ENCODE measurements around the gene PPARGC1A. TPM values are rescaled to one million over a fixed set of nuclear protein-coding genes. Genes with fewer than 3 reads are reported as not detected.

The PPARGC1A gene
- total and polyA plus RNA-seq, 2 of the 13 experiments (the other 11 are each of a cell fraction or from before 2014, with no cell fraction given), result 20.7 to 37.3 TPM

DNA sequence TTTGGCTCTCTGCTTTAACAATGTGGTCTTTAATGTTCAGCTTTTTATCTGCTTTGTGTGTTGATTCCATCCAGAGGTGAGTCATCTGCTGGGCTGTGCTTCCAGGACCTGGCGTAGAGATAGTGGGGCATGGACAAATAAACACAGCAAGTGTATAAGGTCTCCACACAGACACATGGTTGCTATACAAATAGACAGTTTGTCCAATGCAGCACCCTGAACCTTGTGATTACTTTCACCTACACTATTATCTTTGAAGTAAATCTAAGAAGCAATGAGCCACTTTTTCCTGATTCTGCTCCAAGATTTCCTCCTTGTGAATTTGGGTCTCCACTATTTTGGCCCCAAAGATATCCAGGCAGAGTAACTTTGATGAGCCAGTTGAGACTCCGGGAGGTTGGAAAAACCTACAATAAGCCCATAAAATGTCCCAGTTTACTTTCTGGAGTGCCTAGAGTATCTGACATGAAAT is 12.1 kb downstream of the PPARGC1A start (continued):
- TF ChIP-seq ETS1 (CRISPR knock-in tag; IDR thresholded peaks at IDR 0.05) (no peak), THAP11 (CRISPR knock-in tag; IDR thresholded peaks at IDR 0.05) (peak; percentile 63), FOXM1 (CRISPR knock-in tag; IDR thresholded peaks at IDR 0.05) (no peak), ZSCAN21 (CRISPR knock-in tag; IDR thresholded peaks at IDR 0.05; ENCODE audit: borderline replicate concordance) (0 out of 2 replicates have a peak, but pooled peaks have one; percentile 36), AGO1 (IDR thresholded peaks at IDR 0.05; ENCODE audit: low read depth, low read length, poor library complexity, severe bottlenecking) (no peak), TBX3 (IDR thresholded peaks at IDR 0.05; ENCODE audit: borderline replicate concordance) (peak; percentile 59; the same call in 1 of the 2 replicates), ZNF331 (CRISPR knock-in tag; IDR thresholded peaks at IDR 0.05) (peak; percentile 88), CEBPG (CRISPR knock-in tag; IDR thresholded peaks at IDR 0.05) (peak; percentile 75), ZNF20 (CRISPR knock-in tag; IDR thresholded peaks at IDR 0.05) (no peak), ZFYVE20 (CRISPR knock-in tag; IDR thresholded peaks at IDR 0.05; ENCODE audit: borderline replicate concordance, low read depth) (no peak), ZNF121 (CRISPR knock-in tag; IDR thresholded peaks at IDR 0.05) (peak; percentile 46; the same call in 1 of the 2 replicates), HINFP (CRISPR knock-in tag; IDR thresholded peaks at IDR 0.05; ENCODE audit: low read depth) (no peak)
- TF ChIP-seq, protein P1, sequence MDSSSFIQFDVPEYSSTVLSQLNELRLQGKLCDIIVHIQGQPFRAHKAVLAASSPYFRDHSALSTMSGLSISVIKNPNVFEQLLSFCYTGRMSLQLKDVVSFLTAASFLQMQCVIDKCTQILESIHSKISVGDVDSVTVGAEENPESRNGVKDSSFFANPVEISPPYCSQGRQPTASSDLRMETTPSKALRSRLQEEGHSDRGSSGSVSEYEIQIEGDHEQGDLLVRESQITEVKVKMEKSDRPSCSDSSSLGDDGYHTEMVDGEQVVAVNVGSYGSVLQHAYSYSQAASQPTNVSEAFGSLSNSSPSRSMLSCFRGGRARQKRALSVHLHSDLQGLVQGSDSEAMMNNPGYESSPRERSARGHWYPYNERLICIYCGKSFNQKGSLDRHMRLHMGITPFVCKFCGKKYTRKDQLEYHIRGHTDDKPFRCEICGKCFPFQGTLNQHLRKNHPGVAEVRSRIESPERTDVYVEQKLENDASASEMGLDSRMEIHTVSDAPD (CRISPR knock-in tag; IDR thresholded peaks at IDR 0.05), result peak; percentile 70; the same call in 1 of the 2 replicates
- TF ChIP-seq, protein P2, sequence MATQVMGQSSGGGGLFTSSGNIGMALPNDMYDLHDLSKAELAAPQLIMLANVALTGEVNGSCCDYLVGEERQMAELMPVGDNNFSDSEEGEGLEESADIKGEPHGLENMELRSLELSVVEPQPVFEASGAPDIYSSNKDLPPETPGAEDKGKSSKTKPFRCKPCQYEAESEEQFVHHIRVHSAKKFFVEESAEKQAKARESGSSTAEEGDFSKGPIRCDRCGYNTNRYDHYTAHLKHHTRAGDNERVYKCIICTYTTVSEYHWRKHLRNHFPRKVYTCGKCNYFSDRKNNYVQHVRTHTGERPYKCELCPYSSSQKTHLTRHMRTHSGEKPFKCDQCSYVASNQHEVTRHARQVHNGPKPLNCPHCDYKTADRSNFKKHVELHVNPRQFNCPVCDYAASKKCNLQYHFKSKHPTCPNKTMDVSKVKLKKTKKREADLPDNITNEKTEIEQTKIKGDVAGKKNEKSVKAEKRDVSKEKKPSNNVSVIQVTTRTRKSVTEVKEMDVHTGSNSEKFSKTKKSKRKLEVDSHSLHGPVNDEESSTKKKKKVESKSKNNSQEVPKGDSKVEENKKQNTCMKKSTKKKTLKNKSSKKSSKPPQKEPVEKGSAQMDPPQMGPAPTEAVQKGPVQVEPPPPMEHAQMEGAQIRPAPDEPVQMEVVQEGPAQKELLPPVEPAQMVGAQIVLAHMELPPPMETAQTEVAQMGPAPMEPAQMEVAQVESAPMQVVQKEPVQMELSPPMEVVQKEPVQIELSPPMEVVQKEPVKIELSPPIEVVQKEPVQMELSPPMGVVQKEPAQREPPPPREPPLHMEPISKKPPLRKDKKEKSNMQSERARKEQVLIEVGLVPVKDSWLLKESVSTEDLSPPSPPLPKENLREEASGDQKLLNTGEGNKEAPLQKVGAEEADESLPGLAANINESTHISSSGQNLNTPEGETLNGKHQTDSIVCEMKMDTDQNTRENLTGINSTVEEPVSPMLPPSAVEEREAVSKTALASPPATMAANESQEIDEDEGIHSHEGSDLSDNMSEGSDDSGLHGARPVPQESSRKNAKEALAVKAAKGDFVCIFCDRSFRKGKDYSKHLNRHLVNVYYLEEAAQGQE (IDR thresholded peaks at IDR 0.05; ENCODE audit: borderline replicate concordance in 1 of 2, low read depth in 1 of 2, low read length in 2 of 2), result peak in 1 of 2 experiments; percentile 41; a peak in 1 of 4 replicates

All from HepG2 (cell line).